GM21367 (cell line): ENCODE measurements around the gene TP73.

ENCODE experiments used
- ATAC-seq: cut with Tn5 transposase; IDR thresholded peaks from one replicate; pipeline ENCODE4 v1.9.1; 2021; ENCODE audit not compliant: unreplicated experiment

TP73 gene

DNA sequence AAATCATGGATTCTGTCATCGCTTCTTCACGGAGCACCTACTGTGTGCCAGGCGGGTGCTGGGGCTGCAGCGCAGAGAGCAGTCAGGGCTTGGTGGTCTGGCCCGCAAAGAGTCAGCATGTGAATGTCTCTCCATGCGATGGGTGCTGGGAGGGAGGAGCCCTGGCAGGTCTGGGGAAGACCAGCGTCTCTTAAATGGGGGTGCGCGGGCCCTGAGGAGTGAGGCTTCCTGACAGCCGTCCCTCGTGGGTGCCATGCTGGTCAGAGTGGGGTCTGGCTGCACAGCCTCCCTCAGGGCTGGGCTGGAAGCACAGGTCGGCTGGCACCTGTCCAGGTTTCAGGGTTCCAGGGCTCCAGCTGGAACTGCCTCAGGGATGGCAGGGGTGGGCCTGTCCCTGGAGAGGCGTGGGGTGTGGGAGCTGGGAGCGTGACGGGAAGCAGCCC lies 18.5 kb downstream of the TP73 start:
- ATAC-seq, result no peak

GRCh38 chr1:3671371-3672180 lies 19.3 kb downstream of the TP73 start:
- no peak for ATAC-seq

DNA sequence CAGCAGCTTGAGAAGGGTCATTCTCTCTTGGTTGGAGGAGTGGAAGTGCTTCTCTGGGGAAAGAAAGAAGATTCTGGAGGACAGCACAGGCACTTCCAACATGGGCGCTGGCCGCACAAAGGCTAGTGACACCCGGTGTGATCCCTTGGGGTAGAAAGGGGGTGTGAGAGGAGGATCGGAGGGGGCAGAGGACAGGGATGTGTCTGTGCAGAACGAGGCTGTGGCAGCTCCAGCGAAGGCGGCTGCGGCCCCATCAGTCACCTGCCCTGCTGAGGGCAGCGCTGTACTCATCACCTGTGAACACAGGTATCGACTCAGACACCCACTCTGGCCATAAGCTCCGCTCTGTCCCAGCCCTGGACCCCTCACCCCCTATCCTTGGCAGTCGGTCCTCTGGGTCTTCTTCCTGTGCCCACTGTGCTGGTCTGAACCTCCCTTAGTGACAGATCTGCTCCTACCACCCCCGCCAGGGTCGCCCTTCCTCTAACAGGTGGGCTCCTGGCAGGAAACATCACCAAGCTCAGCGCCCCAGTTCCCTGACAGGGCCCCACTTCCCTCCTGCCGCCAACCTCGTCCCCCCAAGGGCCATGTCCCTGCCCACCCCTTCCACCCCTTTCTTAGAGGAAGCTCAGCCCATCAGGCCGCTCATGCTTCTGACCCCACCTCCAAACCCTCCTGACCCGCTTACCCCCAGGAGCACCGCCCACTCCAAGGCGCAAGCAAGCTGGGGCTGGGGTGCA lies 20.1 kb downstream of the TP73 start:
- ATAC-seq, result no peak

- no peak for ATAC-seq
Observed at GRCh38 chr1:3672971-3673361, 20.6 kb downstream of the TP73 start.

GRCh38 chr1:3673381-3674099 lies 21.2 kb downstream of the TP73 start:
- no peak for ATAC-seq

DNA sequence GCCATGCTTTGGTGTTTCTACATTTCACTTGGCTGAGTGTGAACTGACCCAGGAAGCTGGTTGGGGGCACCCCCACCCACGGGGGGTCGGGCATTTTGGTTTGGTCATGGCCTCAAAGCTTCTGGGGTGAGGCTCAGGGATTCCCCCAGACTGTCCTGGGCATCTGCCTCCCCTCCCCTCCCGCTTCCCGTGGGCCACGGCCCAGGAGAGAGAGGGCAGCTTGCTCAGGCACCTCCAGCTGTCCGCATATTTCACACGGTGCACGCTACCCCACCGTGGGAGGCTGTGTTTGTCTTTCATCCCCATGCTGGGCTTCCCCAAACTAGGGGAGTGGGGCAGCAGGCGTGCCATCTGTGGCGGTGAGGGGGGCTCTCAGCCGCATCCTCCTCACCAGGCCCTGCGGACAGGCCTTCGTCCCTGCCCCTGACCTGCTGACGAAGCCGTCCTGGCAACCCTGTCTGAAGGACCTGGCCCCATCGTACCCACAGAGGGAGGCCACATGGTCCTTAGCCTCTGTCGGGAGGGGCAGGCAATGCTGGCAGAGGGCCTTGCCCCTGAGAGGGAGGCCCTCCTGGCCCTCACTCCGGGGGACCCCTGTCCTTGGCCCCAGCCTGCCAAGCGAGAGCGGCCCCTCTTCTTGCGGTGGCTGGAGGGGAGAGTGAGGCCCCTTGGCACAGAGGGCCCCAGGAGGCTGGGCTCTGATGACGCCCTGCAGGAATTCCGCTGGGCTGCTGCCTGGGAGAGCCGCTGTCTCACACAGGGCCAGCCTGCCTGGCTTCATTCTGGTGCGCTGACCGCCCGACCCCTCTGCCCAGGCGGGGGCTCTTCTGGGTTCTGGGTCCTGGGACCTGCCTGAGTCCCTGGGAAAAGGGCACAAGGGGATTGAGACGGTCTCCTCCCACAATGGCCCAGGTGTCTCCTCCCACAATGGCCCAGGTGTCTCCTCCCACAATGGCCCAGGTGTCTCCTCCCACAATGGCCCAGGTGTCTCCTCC lies 22.1 kb downstream of the TP73 start:
- no peak for ATAC-seq

- ATAC-seq, result no peak
Observed at GRCh38 chr1:3675436-3675835, 23.1 kb downstream of the TP73 start.

DNA sequence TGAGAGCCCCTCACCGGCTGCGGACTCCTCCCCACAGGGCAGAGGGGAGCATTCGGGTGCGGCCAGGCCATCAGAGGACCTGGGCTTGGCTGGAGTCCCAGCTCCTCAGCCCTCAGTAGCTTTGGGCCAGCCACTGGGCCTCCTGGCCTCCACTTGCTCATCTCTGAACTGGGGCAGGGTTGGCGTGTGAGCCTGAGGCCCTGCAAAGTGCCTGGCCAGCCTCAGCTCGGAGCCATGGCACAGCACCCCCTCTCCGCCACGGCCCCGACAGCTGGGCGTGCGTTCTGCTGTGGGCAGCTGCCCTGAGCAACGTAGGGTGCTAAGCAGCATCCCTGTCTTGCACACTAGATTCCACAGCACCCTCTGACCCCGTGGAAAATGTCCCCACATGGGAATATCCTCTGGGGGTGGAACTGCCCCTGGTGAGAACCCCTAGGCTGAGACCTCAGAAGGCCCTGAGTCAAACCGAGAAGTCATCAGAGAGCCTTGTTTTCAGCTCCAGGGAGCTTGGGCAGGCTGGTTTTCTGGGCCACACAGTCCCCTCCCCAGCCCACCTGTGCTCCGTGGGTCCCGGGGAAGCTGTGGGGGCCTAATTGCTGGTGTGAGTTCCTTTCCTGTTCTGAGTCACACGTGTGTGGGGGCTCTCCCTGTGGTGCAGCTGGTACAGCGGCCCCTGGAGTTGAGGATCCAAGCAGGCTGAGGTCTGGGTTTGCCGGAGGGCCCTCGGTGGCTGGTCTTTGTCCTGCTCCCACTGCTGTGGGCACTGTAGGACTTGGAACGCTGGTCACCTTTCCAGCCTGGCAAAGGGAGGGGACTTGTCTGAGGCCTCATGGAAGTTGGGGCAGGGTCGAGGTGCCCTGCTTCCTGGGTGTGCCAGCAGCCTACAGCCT lies 24.5 kb downstream of the TP73 start:
- peak; percentile 45 for ATAC-seq

DNA sequence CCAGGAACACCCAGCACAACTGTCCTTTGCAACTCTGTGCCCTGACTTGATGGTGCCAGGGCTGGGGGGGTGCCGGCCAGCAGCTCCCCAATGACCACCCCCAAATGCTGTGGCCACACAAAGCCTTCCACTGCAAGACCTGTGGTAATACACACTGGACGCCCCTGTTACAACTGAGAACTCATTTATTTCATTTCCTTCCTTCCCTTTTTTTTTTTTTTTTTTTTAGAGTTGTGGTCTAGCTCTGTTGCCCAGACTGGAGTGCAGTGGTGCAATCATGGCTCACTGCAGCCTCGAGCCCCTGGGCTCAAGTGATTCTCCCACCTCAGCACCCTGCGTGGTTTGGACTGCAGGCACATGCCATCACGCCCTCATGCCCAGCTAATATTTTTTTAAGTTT lies 25.2 kb downstream of the TP73 start:
- ATAC-seq, result no peak

GRCh38 chr1:3678361-3679097 lies 26.2 kb downstream of the TP73 start:
- ATAC-seq, result no peak

GRCh38 chr1:3679098-3679555 lies 26.8 kb downstream of the TP73 start:
- ATAC-seq, result no peak

GRCh38 chr1:3679799-3680453 lies 27.6 kb downstream of the TP73 start:
- ATAC-seq, result no peak

GRCh38 chr1:3680488-3681230 lies 28.3 kb downstream of the TP73 start:
- no peak for ATAC-seq

DNA sequence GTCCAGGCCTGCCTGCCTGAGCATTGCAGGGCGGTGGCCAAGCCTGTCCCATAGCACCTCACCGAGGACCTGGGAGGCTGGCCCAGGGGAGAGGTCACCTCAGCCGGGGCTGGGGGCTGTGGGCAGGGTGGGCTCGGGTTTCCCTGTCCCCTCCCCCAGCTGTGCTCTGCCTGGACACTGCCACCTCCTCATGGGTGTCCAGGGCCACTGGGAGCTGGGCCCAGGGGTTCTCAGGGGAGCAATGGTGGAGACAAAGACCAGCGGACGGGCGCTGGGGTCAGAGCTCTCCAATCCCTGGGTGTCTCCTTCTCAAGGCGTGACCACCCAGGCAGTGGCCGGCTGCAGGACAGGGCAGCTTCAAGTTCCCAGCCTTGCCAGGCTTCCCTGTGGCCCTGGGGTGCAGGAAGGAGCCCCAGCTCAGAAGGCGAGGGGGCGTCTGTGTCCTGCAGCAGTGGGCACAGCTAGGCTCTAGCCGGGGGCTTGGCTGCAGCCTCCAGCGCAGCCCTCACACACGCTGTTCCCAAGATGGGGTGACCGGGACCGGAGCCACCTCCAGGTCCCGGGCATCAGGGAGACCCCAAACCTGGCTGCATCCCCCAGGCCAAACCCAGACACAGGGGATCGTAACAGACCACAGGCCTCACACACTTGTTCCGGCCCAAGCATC lies 29.0 kb downstream of the TP73 start:
- ATAC-seq, result no peak

- ATAC-seq, result no peak
Observed at GRCh38 chr1:3681898-3682806, 29.8 kb downstream of the TP73 start.

DNA sequence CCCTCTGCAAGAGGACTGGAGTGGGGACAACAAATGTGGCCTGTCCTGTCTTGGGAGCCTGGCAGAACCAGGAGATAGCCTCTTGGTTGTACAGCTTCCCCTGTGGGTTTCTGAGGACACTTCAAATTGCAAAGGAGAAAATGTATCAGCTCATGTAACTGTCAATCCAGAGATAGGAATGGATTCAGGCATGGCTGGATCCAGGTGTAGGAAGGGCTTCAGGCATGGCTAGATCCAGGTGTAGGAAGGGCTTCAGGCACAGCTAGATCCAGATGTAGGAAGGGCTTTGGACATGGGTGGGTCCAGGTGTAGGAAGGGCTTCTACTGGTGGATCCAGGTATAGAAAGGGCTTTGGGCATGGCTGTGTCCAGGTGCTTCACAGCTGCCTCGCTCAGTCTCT lies 30.9 kb downstream of the TP73 start:
- no peak for ATAC-seq
